ENCODE results near the gene TMEM72. TPM values are rescaled to one million over a fixed set of nuclear protein-coding genes. Genes with fewer than 3 reads are reported as not detected.

TMEM72 gene
- total and polyA plus RNA-seq, 2 of the 13 experiments (the other 11 are each of a cell fraction or from before 2014, with no cell fraction given) = 0.04 TPM; not detected in 1

DNA sequence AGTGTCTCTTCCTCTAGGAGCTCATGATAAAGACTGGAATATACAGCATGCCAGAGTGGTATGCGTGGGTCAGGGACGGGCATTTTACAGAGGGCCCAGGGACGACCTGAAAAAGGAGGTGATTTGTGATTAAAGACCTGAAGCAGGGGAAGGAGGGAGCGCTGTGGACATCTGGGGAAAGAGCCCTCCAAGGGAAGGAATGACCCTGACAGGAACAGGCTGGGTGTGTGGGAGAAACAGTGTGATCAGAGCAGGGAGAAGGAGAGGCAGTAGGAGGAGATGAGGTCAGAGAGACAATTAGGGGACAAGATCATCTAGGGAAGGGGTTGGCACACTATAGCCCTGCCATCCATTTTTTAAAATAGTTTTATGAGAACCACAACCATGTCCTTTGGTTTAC lies 45.1 kb downstream of the TMEM72 start:
- no peak for FAIRE-seq
- in situ Hi-C loops (cut with HindIII; ENCODE audit: extremely low pct_ligation_motif_present, low pct_unique_long_range_greater_than_20kb) (loop anchor here (25.0 kb wide), 1 partner anchor 1544 kb away; the partner anchor contains the start of gene HNRNPF), intact Hi-C loops (cut with micrococcal nuclease; ENCODE audit: unreplicated experiment) (no loop called here)
- no peak overlapping the region for H3K4me3 ChIP-seq (replicated peaks in 1 of 3; ENCODE audit: insufficient read depth in 1 of 3, low read depth in 2 of 3, low read length in 3 of 3)
- H3K9ac ChIP-seq (ENCODE audit: insufficient read depth, low read depth, low read length) = no peak overlapping the region
- BruUV-seq (replicated peaks) = no TSS peak
- no peak for ATAC-seq
- H2AFZ ChIP-seq (ENCODE audit: low read length) = no peak overlapping the region
- H3K79me2 ChIP-seq (ENCODE audit: insufficient read depth, low read length) = peaks cover 27% of the 10 kb centered on the region
- TF ChIP-seq SCMH1 (CRISPR knock-in tag; IDR thresholded peaks at IDR 0.05; ENCODE audit: borderline replicate concordance) = no peak
- no peak for TF ChIP-seq SMARCC2 (IDR thresholded peaks at IDR 0.05)
- no peak for TF ChIP-seq ZNF720 (CRISPR knock-in tag; IDR thresholded peaks at IDR 0.05)
- TF ChIP-seq U2AF1 (optimal IDR thresholded peaks at IDR 0.05; ENCODE audit: low read depth, low read length) = no peak
- TF ChIP-seq, protein P1, sequence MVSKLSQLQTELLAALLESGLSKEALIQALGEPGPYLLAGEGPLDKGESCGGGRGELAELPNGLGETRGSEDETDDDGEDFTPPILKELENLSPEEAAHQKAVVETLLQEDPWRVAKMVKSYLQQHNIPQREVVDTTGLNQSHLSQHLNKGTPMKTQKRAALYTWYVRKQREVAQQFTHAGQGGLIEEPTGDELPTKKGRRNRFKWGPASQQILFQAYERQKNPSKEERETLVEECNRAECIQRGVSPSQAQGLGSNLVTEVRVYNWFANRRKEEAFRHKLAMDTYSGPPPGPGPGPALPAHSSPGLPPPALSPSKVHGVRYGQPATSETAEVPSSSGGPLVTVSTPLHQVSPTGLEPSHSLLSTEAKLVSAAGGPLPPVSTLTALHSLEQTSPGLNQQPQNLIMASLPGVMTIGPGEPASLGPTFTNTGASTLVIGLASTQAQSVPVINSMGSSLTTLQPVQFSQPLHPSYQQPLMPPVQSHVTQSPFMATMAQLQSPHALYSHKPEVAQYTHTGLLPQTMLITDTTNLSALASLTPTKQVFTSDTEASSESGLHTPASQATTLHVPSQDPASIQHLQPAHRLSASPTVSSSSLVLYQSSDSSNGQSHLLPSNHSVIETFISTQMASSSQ (IDR thresholded peaks at IDR 0.05; ENCODE audit: low read depth) = no peak
- TF ChIP-seq, protein P1 (CRISPR knock-in tag; IDR thresholded peaks at IDR 0.05; ENCODE audit: borderline replicate concordance) = no peak
- no peak for TF ChIP-seq U2AF2 (IDR thresholded peaks at IDR 0.05; ENCODE audit: low read depth, low read length)
- TF ChIP-seq TARDBP (CRISPR knock-in tag; IDR thresholded peaks at IDR 0.05) = no peak
- no peak for TF ChIP-seq RARG (CRISPR knock-in tag; IDR thresholded peaks at IDR 0.05; ENCODE audit: low read depth)
- H3K4me2 ChIP-seq (ENCODE audit: low read depth, low read length) = no peak overlapping the region
- H4K20me1 ChIP-seq (ENCODE audit: insufficient read depth, low read length) = no peaks in the 10 kb centered on the region
- CTCF ChIA-PET (ENCODE audit: low intra/inter-chr PET ratio, low total read pairs) = no interaction called here
- 94% methylated on average over 4 of the region's 4 CpGs for WGBS (ENCODE audit: low lambda C conversion rate)
- POLR2A ChIA-PET = interaction anchor here (1.6 to 13.2 kb wide), 2 partner anchors 8 to 21 kb away, joined by 4 to 407 read pairs; partner anchors contain the start of gene DEPP1
- H3K27ac ChIP-seq (ENCODE audit: extremely low read length, insufficient read depth, low read length) = no peak overlapping the region
- no peaks in the 10 kb centered on the region; a peak in 1 of 5 replicates for H3K27me3 ChIP-seq (ENCODE audit: control insufficient read depth in 1 of 2, insufficient read depth in 2 of 2, low read length in 2 of 2)
- DNase-seq (ENCODE audit: low spot score) = no peak
- no peaks in the 10 kb centered on the region for H3K9me3 ChIP-seq (ENCODE audit: low read length)
- peaks cover 65% of the 10 kb centered on the region for H3K4me1 ChIP-seq (ENCODE audit: insufficient read depth, low read length)
- H3K36me3 ChIP-seq (replicated peaks in 1 of 2; ENCODE audit: control insufficient read depth in 1 of 2, insufficient read depth in 2 of 2, low read length in 2 of 2) = 0 out of 5 replicates have a peak, but pooled peaks cover 0 to 6% of the 10 kb centered on the region in 2 experiments
